ENCODE results near the gene GTF2F2.

GTF2F2 gene

GRCh38 chr13:45305079-45305478 lies 184.8 kb downstream of the GTF2F2 start:
- no peak for FAIRE-seq

- no peak for FAIRE-seq
These were observed 186.7 kb downstream of the GTF2F2 start for GRCh38 chr13:45306966-45307365.

- FAIRE-seq, result no peak
These were observed 190.2 kb downstream of the GTF2F2 start for GRCh38 chr13:45310341-45311131.

- no peak for FAIRE-seq
These were observed 194.5 kb downstream of the GTF2F2 start for GRCh38 chr13:45314822-45315221.

GRCh38 chr13:45315520-45316167 lies 195.3 kb downstream of the GTF2F2 start:
- FAIRE-seq, result no peak

- no peak for FAIRE-seq
These were observed 196.0 kb downstream of the GTF2F2 start for GRCh38 chr13:45316338-45316737.

- no peak for FAIRE-seq
These were observed 196.7 kb downstream of the GTF2F2 start for GRCh38 chr13:45316996-45317395.

- FAIRE-seq, result no peak
These were observed 200.7 kb downstream of the GTF2F2 start for GRCh38 chr13:45320876-45321629.

GRCh38 chr13:45325806-45326205 lies 205.5 kb downstream of the GTF2F2 start:
- no peak for FAIRE-seq

- FAIRE-seq, result no peak
These were observed 207.1 kb downstream of the GTF2F2 start for GRCh38 chr13:45327253-45327955.

GRCh38 chr13:45328661-45329111 lies 208.4 kb downstream of the GTF2F2 start:
- FAIRE-seq, result no peak

- FAIRE-seq, result no peak
These were observed 210.9 kb downstream of the GTF2F2 start for GRCh38 chr13:45331123-45331619.

GRCh38 chr13:45331692-45332035 lies 211.4 kb downstream of the GTF2F2 start:
- peak; percentile 13 for FAIRE-seq

GRCh38 chr13:45332036-45332830 lies 211.9 kb downstream of the GTF2F2 start:
- no peak for FAIRE-seq

- FAIRE-seq, result no peak
These were observed 212.5 kb downstream of the GTF2F2 start for GRCh38 chr13:45332831-45333219.

GRCh38 chr13:45333251-45333976 lies 213.1 kb downstream of the GTF2F2 start:
- FAIRE-seq, result no peak

Data from G401.6 (cell line).